GM12878 (cell line): ENCODE results near the gene TOPBP1. TPM values are rescaled to one million over a fixed set of nuclear protein-coding genes. Genes with fewer than 3 reads are reported as not detected.

ENCODE experiments used
- ATAC-seq: fragments of 200-7000 bp; cut with Tn5 transposase; 3 replicates; pipeline ENCODE4 v1.9.1; 2020; ENCODE audit warnings: mild to moderate bottlenecking, moderate library complexity
- BruUV-seq: library from RNA; stranded (reverse); fragments of 400-500 nt; replicated peaks from 2 replicates; lab custom pipeline; 2021; lab: Mats Ljungman, UMichigan
- CTCF ChIA-PET: fragments of 300-600 bp; sonication (Branson Sonifier 250); formaldehyde crosslinking; extraction: SDS; loops from one replicate; lab custom pipeline; 2021; ENCODE audit warnings: inconsistent platforms; lab: Yijun Ruan, JAX
- POLR2A ChIA-PET: fragments of 350-600 bp; formaldehyde crosslinking; extraction: SDS; loops from one replicate; lab custom pipeline; 2021; ENCODE audit warnings: inconsistent platforms; lab: Charles Lee
- RAD21 ChIA-PET: fragments of 300-600 bp; sonication (Branson Sonifier 250); formaldehyde crosslinking; loops from one replicate; lab custom pipeline; 2023; ENCODE audit warnings: antibody characterized with exemption; ENCODE audit not compliant: unreplicated experiment; lab: Charles Lee
- SMC1A ChIA-PET: fragments of 300-600 bp; sonication (Branson Sonifier 250); formaldehyde crosslinking; loops from one replicate; lab custom pipeline; 2023; ENCODE audit not compliant: unreplicated experiment, uncharacterized antibody; lab: Charles Lee
- DNase-seq: peaks from one replicate; pipeline ENCODE4 v3.0.0-alpha.2; 2011; ENCODE audit warnings: low read depth, low spot score
- FAIRE-seq: peaks from 3 replicates; lab custom pipeline; 2011; peaks lifted over from hg19 to GRCh38; lab: Jason Lieb, UNC
- H2AFZ ChIP-seq: 2 replicates; pipeline ENCODE4 v1.6.0; 2011; ENCODE audit warnings: low read depth, low read length, control low read depth; ENCODE audit not compliant: control insufficient read depth
- H3K27ac ChIP-seq: 2 replicates; pipeline ENCODE4 v1.5.1; 2011; ENCODE audit warnings: control low read depth; ENCODE audit not compliant: control insufficient read depth, insufficient read depth
- H3K27me3 ChIP-seq, 2 experiments: replicated peaks in 1 of 2; 2 replicates each; pipeline versions ENCODE4 v1.6.0 to v1.6.1; 2011; ENCODE audit warnings: low read length in 1 of 2; ENCODE audit not compliant: control insufficient read depth in 2 of 2, insufficient read depth in 2 of 2
- H3K36me3 ChIP-seq, 2 experiments: 2 replicates each; pipeline ENCODE4 v1.5.1; 2011; ENCODE audit warnings: low read length in 1 of 2; ENCODE audit not compliant: control insufficient read depth in 2 of 2, insufficient read depth in 2 of 2
- H3K4me1 ChIP-seq: 2 replicates; pipeline ENCODE4 v1.6.1; 2011; ENCODE audit warnings: mild to moderate bottlenecking, low read length, moderate library complexity, mixed read lengths; ENCODE audit not compliant: control insufficient read depth, insufficient read depth
- H3K4me2 ChIP-seq: 2 replicates; pipeline ENCODE4 v1.6.0; 2011; ENCODE audit warnings: control low read depth; ENCODE audit not compliant: control insufficient read depth, insufficient read depth
- H3K4me3 ChIP-seq: fragments of 200-600 bp; sonication (generic); 2 replicates; pipeline ENCODE4 v1.5.1; 2016
- H3K79me2 ChIP-seq: 2 replicates; pipeline ENCODE4 v1.6.0; 2011; ENCODE audit warnings: low read length; ENCODE audit not compliant: control insufficient read depth, insufficient read depth
- H3K9ac ChIP-seq: 2 replicates; pipeline ENCODE4 v1.8.0; 2011; ENCODE audit warnings: low read length, control low read depth, mixed read lengths; ENCODE audit not compliant: control insufficient read depth, insufficient read depth
- H3K9me3 ChIP-seq: replicated peaks from 3 replicates; pipeline ENCODE4 v1.5.1; 2011; ENCODE audit warnings: mild to moderate bottlenecking, low read length; ENCODE audit not compliant: control insufficient read depth, insufficient read depth
- H4K20me1 ChIP-seq: 2 replicates; pipeline ENCODE4 v1.6.0; 2011; ENCODE audit not compliant: control insufficient read depth, insufficient read depth
- ATF7 ChIP-seq: fragments of 450-650 bp; IDR thresholded peaks from 2 replicates; pipeline ENCODE4 v1.6.1; 2016; ENCODE audit warnings: low read depth, mild to moderate bottlenecking
- CREB1 ChIP-seq: IDR thresholded peaks from 2 replicates; pipeline ENCODE4 v1.6.1; 2012; ENCODE audit warnings: low read depth, mild to moderate bottlenecking, inconsistent platforms
- FOS ChIP-seq: IDR thresholded peaks from 3 replicates; pipeline ENCODE4 v1.6.1; 2011; ENCODE audit warnings: borderline replicate concordance; ENCODE audit not compliant: insufficient read length; ENCODE audit errors: extremely low read depth
- GATAD2B ChIP-seq: fragments of 450-650 bp; conservative IDR thresholded peaks from 2 replicates; pipeline ENCODE4 v1.6.1; 2017; ENCODE audit warnings: low read depth, mild to moderate bottlenecking, moderate library complexity
- NBN ChIP-seq: fragments of 450-650 bp; IDR thresholded peaks from 2 replicates; pipeline ENCODE4 v1.6.1; 2016
- POLR2A ChIP-seq: IDR thresholded peaks from 2 replicates; pipeline ENCODE4 v1.6.1; 2011; ENCODE audit warnings: low read depth, mild to moderate bottlenecking, low read length
- RBBP5 ChIP-seq: fragments of 200-600 bp; sonication (generic); conservative IDR thresholded peaks from 2 replicates; pipeline ENCODE4 v1.6.1; 2016
- SREBF2 ChIP-seq: IDR thresholded peaks from 2 replicates; pipeline ENCODE4 v1.6.1; 2012; ENCODE audit warnings: mild to moderate bottlenecking, low read length
- STAT3 ChIP-seq: IDR thresholded peaks from 2 replicates; pipeline ENCODE4 v1.6.1; 2011; ENCODE audit warnings: low read depth, low read length, improper control_type of control experiment
- TAF1 ChIP-seq: IDR thresholded peaks from 2 replicates; pipeline ENCODE4 v1.6.1; 2011; ENCODE audit warnings: mild to moderate bottlenecking, low read depth, low read length, borderline replicate concordance
- ZNF24 ChIP-seq: fragments of 450-650 bp; IDR thresholded peaks from 2 replicates; pipeline ENCODE4 v1.6.1; 2017; ENCODE audit warnings: antibody characterized with exemption, mild to moderate bottlenecking
- WGBS: methylation state at CpG from one replicate; pipeline ENCODE4 v1.1.6; 2016; ENCODE audit warnings: low lambda C conversion rate; ENCODE audit not compliant: insufficient replicate concordance, insufficient coverage; ENCODE audit errors: missing lambda C conversion rate; 5-methylcytosine and 5-hydroxymethylcytosine counted together
- in situ Hi-C: fragments of 300-500 bp; cut with MboI; formaldehyde crosslinking; loops from 9 replicates; pipeline ENCODE4 v1.14.3; 2018; ENCODE audit warnings: mixed read lengths
- intact Hi-C: fragments of 100-400 bp; cut with micrococcal nuclease; formaldehyde crosslinking; loops from one replicate; pipeline ENCODE4 v1.14.2; 2022; ENCODE audit not compliant: unreplicated experiment
- polyA plus RNA-seq, 11 experiments: library from polyadenylated mRNA; depleted of rRNA in 4 of 11; unstranded in 6 of 11; stranded (reverse) in 5 of 11; fragments of >200 nt; fragmentation: Nextera tagmentation in 4 of 11; fragmentation: Illumina TruSeq in 1 of 11; extraction: Ambion mirVana in 4 of 11; extraction: Trizol in 1 of 11; gene quantifications; 1 replicate in 1 of 11; 2 replicates in 10 of 11; pipeline versions ENCODE4 v1.2.1 to v1.2.3, GENCODE V29; 2011 to 2016; ENCODE audit warnings: inconsistent platforms in 2 of 11, missing spikeins in 2 of 11, low read depth in 1 of 11
- total RNA-seq, 4 experiments: library from RNA; depleted of rRNA in 3 of 4; stranded (reverse); fragments of >200 nt in 3 of 4; fragmentation: Illumina TruSeq in 1 of 4; extraction: Trizol in 1 of 4; gene quantifications; 2 replicates each; pipeline versions ENCODE4 v1.2.1 to v1.2.3, GENCODE V29; 2013 to 2021
- TF ChIP-seq, protein P1 (sequence below): IDR thresholded peaks from 2 replicates; pipeline ENCODE4 v1.6.1; 2012; ENCODE audit warnings: low read depth, low read length, improper control_type of control experiment

Gene TOPBP1
- total and polyA plus RNA-seq, 10 of the 15 experiments (the other 5 are each of a cell fraction or from before 2014, with no cell fraction given), result 18.3 to 99.3 (median 61.5) TPM

DNA sequence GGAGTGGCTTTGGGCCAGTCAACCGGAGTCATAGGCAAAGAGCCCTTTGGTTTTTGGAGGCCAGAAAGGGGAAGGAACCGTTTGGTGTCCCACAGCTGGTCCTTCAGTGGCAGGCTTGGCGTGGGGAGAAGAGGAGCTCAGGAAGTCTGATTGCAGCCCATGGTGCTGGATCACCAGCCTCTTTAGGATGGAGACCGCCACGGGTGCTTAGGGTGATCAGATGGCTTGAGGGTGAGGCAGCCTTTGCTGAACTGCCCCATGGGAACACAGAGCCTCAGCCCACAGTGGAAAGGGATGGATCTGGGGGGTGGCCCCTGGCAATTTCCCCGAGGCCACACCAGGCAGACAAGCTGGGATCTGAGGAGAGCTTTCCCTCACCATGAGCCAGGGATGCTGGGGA, 38.6 kb upstream of the TOPBP1 start:
- intact Hi-C loops (no loop called here), in situ Hi-C loops (no loop called here)
- TF ChIP-seq RBBP5 (no peak), CREB1 (no peak), POLR2A (no peak), STAT3 (no peak), ZNF24 (no peak), SREBF2 (no peak), NBN (no peak), FOS (no peak), GATAD2B (no peak), ATF7 (no peak), TAF1 (no peak)
- TF ChIP-seq, protein P1, sequence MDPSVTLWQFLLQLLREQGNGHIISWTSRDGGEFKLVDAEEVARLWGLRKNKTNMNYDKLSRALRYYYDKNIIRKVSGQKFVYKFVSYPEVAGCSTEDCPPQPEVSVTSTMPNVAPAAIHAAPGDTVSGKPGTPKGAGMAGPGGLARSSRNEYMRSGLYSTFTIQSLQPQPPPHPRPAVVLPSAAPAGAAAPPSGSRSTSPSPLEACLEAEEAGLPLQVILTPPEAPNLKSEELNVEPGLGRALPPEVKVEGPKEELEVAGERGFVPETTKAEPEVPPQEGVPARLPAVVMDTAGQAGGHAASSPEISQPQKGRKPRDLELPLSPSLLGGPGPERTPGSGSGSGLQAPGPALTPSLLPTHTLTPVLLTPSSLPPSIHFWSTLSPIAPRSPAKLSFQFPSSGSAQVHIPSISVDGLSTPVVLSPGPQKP, result no peak
- H3K36me3 ChIP-seq, result no peaks in the 10 kb centered on the region
- FAIRE-seq (no peak), ATAC-seq (no peak), DNase-seq (no peak)
- ChIA-PET CTCF (interaction anchor here (1.3 kb wide), 1 partner anchor 16 kb away, joined by 3 read pairs; no protein-coding TSS in a partner anchor), SMC1A (no interaction called here), RAD21 (no interaction called here), POLR2A (no interaction called here)
- H3K79me2 ChIP-seq, result no peaks in the 10 kb centered on the region
- H2AFZ ChIP-seq, result no peak overlapping the region
- no peak overlapping the region for H3K4me3 ChIP-seq
- BruUV-seq, result no TSS peak
- H3K9ac ChIP-seq, result no peak overlapping the region
- no peak overlapping the region for H3K27ac ChIP-seq
- no peaks in the 10 kb centered on the region for H4K20me1 ChIP-seq
- no peaks in the 10 kb centered on the region for H3K4me1 ChIP-seq
- H3K27me3 ChIP-seq, result no peaks in the 10 kb centered on the region; a peak in 1 of 4 replicates
- no peak overlapping the region for H3K4me2 ChIP-seq
- H3K9me3 ChIP-seq, result no peaks in the 10 kb centered on the region
- 18% methylated on average over 6 of the region's 6 CpGs for WGBS
